SK-N-MC (cell line): Measurements from ENCODE around the gene ASPM.

Experiments used
- EZH2 ChIP-seq: fragments of 200-600 bp; sonication (generic); IDR thresholded peaks from one replicate; pipeline ENCODE4 v1.6.1; 2017; ENCODE audit warnings: antibody characterized with exemption
- POLR2AphosphoS5 ChIP-seq: IDR thresholded peaks from 2 replicates; pipeline ENCODE4 v1.6.1; 2012; ENCODE audit warnings: mild to moderate bottlenecking, low read depth, low read length, borderline replicate concordance

- TF ChIP-seq POLR2AphosphoS5 (no peak; the same call in 1 of the 2 replicates), EZH2 (no peak)
Observed at GRCh38 chr1:197149340-197149739, 2.9 kb upstream of the ASPM start.
